HUDEP-2 (cell line): ENCODE data around the gene MMP14.
"Not testable (repeated sequence)": the region's sequence is repeated elsewhere in the genome, so short reads cannot be mapped to it uniquely, and the experiment has no call there.

ENCODE experiments used
- DNase-seq, 76 experiments: peaks; one replicate each; lab custom pipeline; 2025; ENCODE audit not compliant: unreplicated experiment in 76 of 76; lab: John Stamatoyannopoulos, UW

The MMP14 gene

GRCh38 chr14:22839159-22839779 is 2.9 kb downstream of the MMP14 start:
- no peak for DNase-seq

DNA sequence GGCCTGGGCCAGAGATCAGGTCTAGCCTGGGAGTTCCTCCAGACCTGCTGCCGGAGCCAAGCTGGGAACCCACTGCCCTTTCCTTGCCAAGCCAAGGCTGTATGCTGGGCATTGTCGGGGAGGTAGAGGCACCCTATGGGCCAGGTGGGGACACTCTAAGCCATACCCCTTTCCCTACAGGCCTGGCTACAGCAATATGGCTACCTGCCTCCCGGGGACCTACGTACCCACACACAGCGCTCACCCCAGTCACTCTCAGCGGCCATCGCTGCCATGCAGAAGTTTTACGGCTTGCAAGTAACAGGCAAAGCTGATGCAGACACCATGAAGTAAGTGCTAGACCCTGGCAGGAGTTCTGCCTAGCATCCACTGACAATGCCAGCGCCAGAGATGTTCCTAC is 4.9 kb downstream of the MMP14 start:
- no peak for DNase-seq

DNA sequence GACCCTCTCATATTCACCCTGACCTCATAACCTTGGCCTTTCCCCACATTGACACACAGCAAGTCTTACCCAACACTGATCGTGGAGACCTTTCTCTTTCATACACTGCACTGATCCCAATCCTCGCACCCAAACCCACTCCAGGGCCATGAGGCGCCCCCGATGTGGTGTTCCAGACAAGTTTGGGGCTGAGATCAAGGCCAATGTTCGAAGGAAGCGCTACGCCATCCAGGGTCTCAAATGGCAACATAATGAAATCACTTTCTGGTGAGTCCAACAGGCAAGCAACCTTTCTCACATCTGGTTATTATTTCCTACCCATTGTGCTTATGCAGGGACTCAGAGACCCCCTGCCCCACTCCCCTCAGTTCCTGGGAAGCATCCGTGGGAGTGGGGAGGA is 5.4 kb downstream of the MMP14 start:
- DNase-seq: no peak

DNA sequence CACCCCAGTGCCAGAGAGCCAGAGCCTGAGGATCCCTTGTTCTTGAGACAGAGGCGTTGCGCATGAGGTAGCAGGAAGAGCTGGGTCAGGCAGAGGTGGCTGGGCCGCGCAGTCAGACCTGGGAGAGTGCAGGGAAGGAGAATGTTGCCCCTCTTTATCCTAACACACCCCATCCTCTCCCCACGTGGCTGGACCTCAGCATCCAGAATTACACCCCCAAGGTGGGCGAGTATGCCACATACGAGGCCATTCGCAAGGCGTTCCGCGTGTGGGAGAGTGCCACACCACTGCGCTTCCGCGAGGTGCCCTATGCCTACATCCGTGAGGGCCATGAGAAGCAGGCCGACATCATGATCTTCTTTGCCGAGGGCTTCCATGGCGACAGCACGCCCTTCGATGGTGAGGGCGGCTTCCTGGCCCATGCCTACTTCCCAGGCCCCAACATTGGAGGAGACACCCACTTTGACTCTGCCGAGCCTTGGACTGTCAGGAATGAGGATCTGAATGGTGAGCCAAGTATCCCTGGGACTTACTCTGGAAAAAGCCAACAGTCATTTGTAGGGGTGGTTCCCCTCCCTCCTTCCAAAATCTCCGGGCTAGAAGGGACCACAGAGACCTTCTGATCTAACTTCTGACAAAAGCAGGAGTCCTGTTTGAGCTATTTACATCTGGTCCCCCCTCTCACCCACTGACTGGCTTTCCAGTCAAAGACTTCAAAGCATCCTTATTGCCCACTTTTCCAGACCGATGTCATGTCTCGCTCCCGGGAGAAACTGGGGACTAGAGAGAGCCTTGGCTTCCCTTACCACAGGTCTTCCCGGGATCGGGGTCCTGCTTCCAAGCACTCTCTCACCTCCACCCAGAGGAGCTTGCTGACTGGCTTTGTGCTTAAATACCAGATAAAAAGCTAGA is 6.1 kb downstream of the MMP14 start:
- no peak for DNase-seq

DNA sequence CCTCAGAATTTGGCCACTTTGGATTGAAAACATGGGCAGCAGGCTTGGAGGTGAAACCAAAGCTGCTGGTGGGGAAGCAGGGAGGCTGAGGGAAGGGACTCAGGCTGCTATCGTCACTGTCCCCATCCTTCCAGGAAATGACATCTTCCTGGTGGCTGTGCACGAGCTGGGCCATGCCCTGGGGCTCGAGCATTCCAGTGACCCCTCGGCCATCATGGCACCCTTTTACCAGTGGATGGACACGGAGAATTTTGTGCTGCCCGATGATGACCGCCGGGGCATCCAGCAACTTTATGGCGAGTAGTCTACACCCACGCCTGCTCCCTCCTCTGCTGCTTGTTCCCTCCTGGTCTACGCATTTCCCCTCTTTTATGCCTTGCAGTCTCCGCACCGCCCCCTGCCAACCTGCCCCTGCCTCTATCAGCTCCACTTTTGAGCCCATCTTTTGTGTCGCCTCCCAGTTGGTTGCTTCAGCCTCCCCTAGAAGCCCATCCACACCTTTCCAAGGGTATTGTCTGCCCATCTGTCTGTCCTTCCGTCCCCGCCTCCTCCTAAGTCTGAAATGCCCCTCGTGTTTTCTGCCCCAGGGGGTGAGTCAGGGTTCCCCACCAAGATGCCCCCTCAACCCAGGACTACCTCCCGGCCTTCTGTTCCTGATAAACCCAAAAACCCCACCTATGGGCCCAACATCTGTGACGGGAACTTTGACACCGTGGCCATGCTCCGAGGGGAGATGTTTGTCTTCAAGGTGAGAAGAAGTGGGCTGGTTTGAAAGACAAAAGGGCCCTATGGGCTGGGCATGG is 6.9 kb downstream of the MMP14 start:
- DNase-seq: no peak

GRCh38 chr14:22844221-22845102 is 8.1 kb downstream of the MMP14 start:
- no peak for DNase-seq

DNA sequence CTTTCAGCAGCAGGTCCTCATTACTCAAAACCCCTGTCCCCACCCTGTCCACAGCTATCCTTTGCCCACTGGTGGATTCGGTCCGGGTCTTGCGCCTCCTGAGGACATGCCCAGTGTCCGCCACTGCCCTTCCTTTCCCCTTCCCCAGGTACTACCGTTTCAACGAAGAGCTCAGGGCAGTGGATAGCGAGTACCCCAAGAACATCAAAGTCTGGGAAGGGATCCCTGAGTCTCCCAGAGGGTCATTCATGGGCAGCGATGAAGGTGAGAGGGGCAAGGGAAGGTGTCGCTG is 8.7 kb downstream of the MMP14 start:
- no peak for DNase-seq

DNA sequence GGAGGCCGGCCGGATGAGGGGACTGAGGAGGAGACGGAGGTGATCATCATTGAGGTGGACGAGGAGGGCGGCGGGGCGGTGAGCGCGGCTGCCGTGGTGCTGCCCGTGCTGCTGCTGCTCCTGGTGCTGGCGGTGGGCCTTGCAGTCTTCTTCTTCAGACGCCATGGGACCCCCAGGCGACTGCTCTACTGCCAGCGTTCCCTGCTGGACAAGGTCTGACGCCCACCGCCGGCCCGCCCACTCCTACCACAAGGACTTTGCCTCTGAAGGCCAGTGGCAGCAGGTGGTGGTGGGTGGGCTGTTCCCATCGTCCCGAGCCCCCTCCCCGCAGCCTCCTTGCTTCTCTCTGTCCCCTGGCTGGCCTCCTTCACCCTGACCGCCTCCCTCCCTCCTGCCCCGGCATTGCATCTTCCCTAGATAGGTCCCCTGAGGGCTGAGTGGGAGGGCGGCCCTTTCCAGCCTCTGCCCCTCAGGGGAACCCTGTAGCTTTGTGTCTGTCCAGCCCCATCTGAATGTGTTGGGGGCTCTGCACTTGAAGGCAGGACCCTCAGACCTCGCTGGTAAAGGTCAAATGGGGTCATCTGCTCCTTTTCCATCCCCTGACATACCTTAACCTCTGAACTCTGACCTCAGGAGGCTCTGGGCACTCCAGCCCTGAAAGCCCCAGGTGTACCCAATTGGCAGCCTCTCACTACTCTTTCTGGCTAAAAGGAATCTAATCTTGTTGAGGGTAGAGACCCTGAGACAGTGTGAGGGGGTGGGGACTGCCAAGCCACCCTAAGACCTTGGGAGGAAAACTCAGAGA is 9.6 kb downstream of the MMP14 start:
- DNase-seq: no peak

GRCh38 chr14:22846811-22847307 is 10.5 kb downstream of the MMP14 start:
- no peak for DNase-seq

DNA sequence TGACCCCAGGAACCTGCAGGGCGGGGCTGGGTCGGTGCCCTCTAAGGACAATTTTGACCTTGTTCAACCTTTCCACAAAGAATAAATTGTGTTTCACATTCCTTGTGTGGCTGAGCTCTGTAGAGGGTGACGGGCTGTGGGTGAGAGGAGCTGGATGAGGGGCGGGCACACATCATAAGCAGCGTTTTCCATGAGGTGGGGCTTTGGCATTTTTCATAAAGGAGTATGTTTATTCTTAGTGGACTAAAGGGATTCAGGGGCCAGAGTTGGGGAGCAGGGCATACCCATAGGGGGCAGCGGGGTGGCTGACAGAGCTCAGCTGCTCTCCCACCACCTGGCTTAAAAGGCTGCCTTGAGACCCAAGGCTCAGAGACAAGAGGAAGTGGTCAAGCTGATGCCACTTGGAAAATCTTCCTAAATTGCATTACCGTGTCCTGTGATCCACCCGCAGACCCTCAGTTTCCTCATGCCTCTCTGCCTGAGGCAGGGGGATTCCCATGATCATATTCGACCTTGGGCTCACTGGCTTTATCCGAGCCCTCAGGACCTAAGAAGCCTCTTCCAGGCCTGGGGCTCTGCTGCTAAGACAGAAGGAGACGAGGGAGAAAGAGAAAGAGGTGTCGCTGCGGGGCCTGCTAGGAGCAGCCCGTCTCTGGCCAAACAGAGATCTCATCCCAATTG is 11.4 kb downstream of the MMP14 start:
- DNase-seq: no peak

DNA sequence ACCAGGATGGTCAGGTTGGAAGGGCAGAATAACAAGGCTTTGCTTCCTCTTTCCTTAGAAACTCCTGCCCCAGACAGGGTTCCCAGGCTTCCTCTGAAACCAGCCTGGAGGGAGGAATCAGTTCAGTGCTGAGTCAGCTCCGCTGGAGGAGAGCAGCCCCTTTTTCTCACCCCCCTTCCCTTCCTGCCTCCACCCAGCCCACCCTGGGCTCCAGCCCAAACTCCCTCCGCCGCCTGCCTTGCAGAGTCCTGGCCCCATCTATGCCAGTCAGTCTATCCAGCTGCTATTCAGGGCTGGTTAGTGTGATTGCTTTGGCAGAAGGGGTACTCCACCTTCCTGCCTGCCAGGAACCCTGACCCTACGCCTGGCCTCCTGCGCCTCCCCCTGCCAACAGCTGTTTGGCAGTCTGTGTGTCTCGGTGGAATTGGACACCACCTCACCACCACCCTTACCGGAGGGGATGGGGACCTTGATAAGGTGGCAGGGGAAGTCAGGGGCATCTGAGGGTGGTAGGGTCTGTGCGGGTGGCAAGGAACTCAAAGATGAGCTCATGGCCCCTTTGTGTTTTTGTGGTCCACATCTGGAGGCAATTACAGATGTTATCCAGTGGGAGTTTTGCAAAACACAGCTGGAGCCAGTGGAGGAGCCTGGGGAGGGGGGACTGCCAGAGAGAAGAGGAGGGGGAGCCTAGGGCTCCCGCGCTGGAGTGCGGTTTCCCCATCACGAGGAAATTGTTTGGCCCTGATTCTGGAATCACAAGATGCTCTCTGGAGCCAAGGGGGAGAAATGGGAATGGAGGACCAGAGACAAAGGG is 12.2 kb downstream of the MMP14 start:
- no peak for DNase-seq

DNA sequence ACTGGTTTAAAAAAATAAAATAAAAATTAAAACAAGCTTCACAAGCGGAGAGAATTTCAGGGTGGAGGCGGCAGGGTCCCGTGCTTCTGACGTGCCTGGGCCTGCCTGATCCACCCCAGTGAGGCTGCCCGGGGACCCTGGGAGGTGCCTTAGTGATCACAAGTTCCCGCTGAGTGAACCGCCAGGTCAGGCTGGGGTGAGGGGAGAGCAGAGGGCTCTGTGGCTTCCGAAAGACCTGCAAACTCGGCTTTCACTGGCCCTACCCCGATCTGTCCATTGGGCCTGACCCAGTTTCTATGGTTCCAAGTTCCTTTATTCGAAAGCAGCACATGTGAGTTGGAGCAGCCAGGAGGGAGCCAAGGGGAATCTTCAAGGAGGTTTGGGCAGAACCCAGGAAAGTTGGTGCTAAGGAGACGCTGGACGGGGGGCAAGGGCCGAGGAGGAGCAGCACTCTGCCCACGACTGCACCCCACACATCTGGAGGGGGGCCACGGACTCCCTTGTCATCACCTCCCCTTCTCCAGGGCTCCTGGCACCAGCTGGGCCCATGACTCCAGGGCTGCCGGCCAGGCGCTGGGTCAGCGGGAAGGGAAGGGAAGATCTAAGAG is 12.9 kb downstream of the MMP14 start:
- no peak for DNase-seq

DNA sequence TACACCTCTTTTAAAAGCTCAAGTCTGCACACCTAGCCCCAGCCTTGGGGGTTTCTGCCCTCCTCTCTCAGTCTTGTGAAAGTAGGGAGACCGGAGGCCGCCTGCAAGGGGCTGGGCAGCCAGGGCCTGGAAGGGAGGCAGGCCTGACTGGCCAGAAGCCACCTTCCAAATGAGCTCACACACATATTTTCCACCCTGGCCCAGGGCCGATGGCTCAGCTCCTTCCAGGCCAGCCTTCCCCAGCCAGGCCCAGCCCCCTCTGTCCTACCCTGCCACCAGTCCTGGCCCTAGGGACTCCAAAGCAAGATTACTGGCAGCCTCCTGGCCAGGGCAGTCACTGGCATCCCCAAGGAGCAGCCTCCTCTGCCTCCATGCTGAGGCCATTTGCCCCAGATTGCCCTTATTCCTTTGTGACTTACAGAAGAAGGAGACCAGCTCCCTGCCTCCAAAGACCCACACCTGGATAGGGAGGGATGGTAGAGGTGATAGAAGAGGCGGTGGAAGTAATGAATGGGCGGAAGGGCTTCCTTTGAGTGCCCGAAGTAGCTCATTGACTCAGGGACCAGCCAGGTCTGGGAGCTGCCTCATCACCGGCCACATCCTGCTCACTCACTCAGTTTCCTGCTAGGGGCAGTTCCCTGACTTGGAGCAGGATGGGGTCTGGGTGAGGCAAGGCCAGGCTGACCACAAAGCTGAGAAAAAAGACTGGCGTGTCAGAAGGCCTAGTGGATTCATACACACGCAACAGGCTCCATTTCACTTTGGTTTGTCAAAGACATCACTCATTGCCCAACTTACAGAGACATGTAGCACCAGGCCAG is 14.8 kb downstream of the MMP14 start:
- DNase-seq: peak in 13 of 76 experiments; percentile 4 to 47 (median 18)

- DNase-seq: not testable (repeated sequence)
These were observed 15.8 kb downstream of the MMP14 start for GRCh38 chr14:22852178-22852577.

DNA sequence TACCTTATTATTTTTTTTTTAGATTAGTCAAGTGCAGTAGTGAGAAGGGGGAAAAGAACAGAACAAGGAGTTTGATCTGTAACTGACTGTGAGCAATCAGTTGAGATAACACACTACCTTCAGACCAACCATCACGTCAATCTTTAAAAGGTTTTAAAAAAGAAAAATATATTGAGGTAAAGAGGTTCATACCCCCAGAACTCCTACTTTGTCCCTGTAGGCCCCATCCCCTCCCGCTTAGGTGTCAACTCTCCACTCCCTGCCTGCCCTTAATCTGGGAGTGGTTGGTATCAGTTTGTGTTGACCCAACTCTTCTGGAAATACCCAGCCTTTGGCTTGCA is 16.2 kb downstream of the MMP14 start:
- DNase-seq: no peak

GRCh38 chr14:22852940-22853767 is 16.8 kb downstream of the MMP14 start:
- peak in 72 of 76 experiments; percentile 13 to 97 (median 75) for DNase-seq
